SK-N-DZ (cell line): ENCODE data around the gene BCL2L12.
"Not testable (repeated sequence)": the region's sequence is repeated elsewhere in the genome, so short reads cannot be mapped to it uniquely, and the experiment has no call there.

Experiments used
- DNase-seq: peaks from one replicate; pipeline ENCODE4 v3.0.0-alpha.2; 2015; ENCODE audit warnings: low spot score
- small RNA-seq, 2 experiments: library from RNA; depleted of rRNA; stranded (forward); fragments of <200 nt; gene quantifications; one replicate each; pipeline ENCODE3, GENCODE V24; 2014

The BCL2L12 gene

DNA sequence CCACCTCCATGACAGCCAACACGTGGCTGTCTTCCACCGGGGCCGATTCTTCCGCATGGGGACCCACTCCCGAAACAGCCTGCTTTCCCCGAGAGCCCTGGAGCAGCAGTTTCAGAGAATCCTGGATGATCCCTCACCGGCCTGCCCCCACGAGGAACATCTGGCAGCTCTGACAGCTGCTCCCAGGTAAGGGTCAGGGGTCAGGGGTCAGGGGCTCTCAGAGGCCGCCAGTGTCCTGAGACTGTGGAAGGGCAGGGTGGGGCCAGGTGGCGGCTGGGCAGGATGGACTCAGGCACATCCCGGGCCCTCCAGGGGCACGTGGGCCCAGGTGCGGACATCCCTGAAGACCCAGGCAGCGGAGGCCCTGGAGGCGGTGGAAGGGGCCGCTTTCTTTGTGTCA, 40.2 kb downstream of the BCL2L12 start:
- DNase-seq, result no peak

DNA sequence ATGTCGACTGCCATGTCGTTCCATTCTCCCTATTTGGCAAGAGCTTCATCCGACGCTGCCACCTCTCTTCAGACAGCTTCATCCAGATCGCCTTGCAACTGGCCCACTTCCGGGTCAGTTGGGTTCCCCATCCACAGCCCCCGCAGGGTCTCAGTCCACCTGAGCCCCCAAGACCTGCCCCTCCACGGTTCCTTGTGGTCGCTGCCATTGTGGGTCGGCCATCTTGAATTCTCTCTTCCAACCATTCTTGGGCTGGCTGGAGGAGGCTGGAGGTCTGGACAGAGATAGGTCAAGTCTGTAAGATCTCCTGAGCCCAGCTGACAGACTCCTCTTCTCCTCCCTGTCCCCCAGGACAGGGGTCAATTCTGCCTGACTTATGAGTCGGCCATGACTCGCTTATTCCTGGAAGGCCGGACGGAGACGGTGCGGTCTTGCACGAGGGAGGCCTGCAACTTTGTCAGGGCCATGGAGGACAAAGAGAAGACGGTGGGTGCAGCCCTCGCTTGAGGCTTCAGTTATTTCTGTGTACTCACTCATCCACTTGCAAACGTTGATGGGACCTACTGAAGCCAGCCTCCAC, 44.7 kb downstream of the BCL2L12 start:
- no peak for DNase-seq

- DNase-seq, result peak; percentile 32
These were observed 46.7 kb downstream of the BCL2L12 start for GRCh38 chr19:49712397-49712859.

GRCh38 chr19:49713236-49713845, 47.6 kb downstream of the BCL2L12 start:
- no peak for DNase-seq

DNA sequence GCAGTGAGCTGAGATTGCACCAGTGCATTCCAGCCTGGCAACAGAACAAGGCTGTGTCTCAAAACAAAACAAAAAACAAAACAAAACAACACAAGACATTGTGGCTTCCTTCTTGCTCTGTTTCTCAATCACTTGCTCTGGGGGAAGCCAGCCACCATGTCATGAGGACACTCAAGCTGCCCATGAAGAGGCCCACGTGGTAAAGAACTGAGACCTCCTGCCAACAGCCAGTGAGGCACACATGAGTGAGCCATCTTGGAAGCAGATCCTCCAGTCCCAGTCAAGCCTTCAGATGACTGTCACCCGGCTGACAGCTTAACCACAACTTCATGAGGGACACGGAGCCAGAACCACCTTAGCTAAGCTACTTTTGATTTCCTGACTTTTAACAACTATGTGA, 50.4 kb downstream of the BCL2L12 start:
- DNase-seq, result no peak

DNA sequence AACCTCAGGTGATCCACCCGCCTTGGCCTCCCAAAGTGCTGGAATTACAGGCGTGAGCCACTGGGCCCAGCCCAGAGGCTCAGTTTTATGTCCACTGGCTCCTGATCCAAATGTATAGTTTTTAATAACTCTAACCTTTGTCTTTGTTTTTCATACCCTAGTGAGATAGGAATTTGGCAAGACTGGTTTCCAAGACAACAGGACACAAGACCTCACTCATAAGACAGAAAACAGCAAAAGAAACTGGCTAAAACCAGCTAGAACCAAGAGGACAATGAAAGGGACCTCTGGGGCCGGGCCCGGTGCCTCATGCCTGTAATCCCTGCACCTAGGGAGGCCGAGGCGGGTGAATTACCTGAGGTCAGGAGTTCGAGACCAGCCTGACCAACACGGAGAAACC, 52.8 kb downstream of the BCL2L12 start:
- no peak for DNase-seq

DNA sequence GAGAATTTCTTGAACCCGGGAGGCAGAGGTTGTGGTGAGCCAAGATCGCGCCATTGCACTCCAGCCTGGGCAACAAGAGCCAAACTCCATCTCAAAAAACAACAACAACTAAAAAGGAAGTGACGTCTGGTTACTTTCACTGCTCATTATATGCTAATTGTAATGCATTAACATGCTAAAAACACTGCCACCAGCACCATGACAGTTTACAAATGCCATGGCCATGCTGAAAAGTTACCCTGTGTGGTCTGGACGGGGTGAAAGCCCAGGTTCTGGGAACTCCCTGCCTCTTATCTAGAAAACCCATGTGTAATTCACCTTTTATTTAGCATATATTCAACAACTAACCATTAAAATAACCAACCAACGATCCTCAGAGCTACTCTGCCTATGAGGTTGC, 53.3 kb downstream of the BCL2L12 start:
- DNase-seq, result no peak

DNA sequence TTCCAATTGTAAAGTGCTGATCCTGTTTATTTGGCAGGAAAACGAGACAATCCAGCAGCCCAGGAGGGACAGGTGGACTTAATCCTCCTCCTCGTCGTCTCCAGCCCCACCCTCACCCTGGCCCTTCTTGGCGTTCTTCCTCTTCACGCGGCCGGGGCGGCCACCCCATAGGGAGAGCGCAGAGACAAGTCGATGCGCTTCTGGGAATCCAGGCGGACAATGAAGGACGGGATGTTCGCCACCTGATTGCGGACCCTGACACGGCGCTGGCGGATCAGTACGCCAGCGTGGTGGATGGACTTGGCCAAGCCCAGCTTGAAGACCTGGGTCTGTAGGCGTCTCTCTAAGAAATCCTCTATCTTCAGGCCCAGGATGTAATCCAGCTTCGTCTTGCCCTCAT, 53.7 kb downstream of the BCL2L12 start:
- not testable (repeated sequence) for DNase-seq

Small RNAs within 50 kb of the gene (small RNA-seq; reads per million reads assigned to genes)
- gene MIR5088, result 0 to 0.09 reads per million in 2 experiments
